GM21528 (cell line): Measurements from ENCODE around the gene MYCBP2.
A peak's percentile ranks its signal among the peaks of the same experiment; 100 is the strongest.
"Not testable (repeated sequence)": the region's sequence is repeated elsewhere in the genome, so short reads cannot be mapped to it uniquely, and the experiment has no call there.

Experiments
- ATAC-seq: cut with Tn5 transposase; IDR thresholded peaks from one replicate; pipeline ENCODE4 v1.9.1; 2021; ENCODE audit warnings: mild to moderate bottlenecking, moderate library complexity; ENCODE audit not compliant: unreplicated experiment, low FRiP score

Gene MYCBP2

GRCh38 chr13:77219401-77219800, 107.5 kb downstream of the MYCBP2 start:
- ATAC-seq, result no peak

GRCh38 chr13:77218274-77218673, 108.6 kb downstream of the MYCBP2 start:
- ATAC-seq, result no peak

- no peak for ATAC-seq
These were observed 111.4 kb downstream of the MYCBP2 start for GRCh38 chr13:77215543-77215942.

GRCh38 chr13:77213644-77214043, 113.2 kb downstream of the MYCBP2 start:
- no peak for ATAC-seq

GRCh38 chr13:77207943-77208342, 119.0 kb downstream of the MYCBP2 start:
- no peak for ATAC-seq

GRCh38 chr13:77198995-77199394, 127.9 kb downstream of the MYCBP2 start:
- ATAC-seq, result not testable (repeated sequence)

GRCh38 chr13:77196052-77196618, 130.8 kb downstream of the MYCBP2 start:
- no peak for ATAC-seq

GRCh38 chr13:77190349-77190958, 136.4 kb downstream of the MYCBP2 start:
- no peak for ATAC-seq

- no peak for ATAC-seq
These were observed 141.2 kb downstream of the MYCBP2 start for GRCh38 chr13:77185721-77186120.

GRCh38 chr13:77184455-77184854, 142.4 kb downstream of the MYCBP2 start:
- ATAC-seq, result peak; percentile 98

GRCh38 chr13:77180011-77180410, 146.9 kb downstream of the MYCBP2 start:
- no peak for ATAC-seq

GRCh38 chr13:77177646-77178045, 149.2 kb downstream of the MYCBP2 start:
- ATAC-seq, result no peak

- ATAC-seq, result no peak
These were observed 150.5 kb downstream of the MYCBP2 start for GRCh38 chr13:77176350-77176749.

- ATAC-seq, result no peak
These were observed 154.2 kb downstream of the MYCBP2 start for GRCh38 chr13:77172650-77173049.

- no peak for ATAC-seq
These were observed 155.4 kb downstream of the MYCBP2 start for GRCh38 chr13:77171451-77171850.

- no peak for ATAC-seq
These were observed 158.7 kb downstream of the MYCBP2 start for GRCh38 chr13:77168237-77168636.

- ATAC-seq, result no peak
These were observed 176.2 kb downstream of the MYCBP2 start for GRCh38 chr13:77150651-77151050.

- no peak for ATAC-seq
These were observed 183.5 kb downstream of the MYCBP2 start for GRCh38 chr13:77143431-77143830.

GRCh38 chr13:77139306-77139705, 187.6 kb downstream of the MYCBP2 start:
- no peak for ATAC-seq

- ATAC-seq, result no peak
These were observed 188.1 kb downstream of the MYCBP2 start for GRCh38 chr13:77138813-77139212.

GRCh38 chr13:77136902-77137420, 189.9 kb downstream of the MYCBP2 start:
- no peak for ATAC-seq

GRCh38 chr13:77124423-77124822, 202.5 kb downstream of the MYCBP2 start:
- no peak for ATAC-seq
